Measurements from ENCODE around the gene KCNAB2.

The KCNAB2 gene

GRCh38 chr1:6144647-6145395, 99.1 kb downstream of the KCNAB2 start:
- TF ChIP-seq CTCF (IDR thresholded peaks at IDR 0.05; ENCODE audit: extremely low read depth, missing control alignments) = no peak
- DNase-seq (ENCODE audit: low spot score) = no peak

GRCh38 chr1:6145396-6145750, 99.7 kb downstream of the KCNAB2 start:
- no peak for DNase-seq (ENCODE audit: low spot score)
- no peak for TF ChIP-seq CTCF (IDR thresholded peaks at IDR 0.05; ENCODE audit: extremely low read depth, missing control alignments)

- no peak for TF ChIP-seq CTCF (IDR thresholded peaks at IDR 0.05; ENCODE audit: extremely low read depth, missing control alignments)
Observed at GRCh38 chr1:6145864-6146410, 100.2 kb downstream of the KCNAB2 start.

GRCh38 chr1:6148497-6149241, 103.0 kb downstream of the KCNAB2 start:
- DNase-seq (ENCODE audit: low spot score) = peak; percentile 88

More at GRCh38 chr1:6145864-6146410, 100.2 kb downstream of the KCNAB2 start:
- DNase-seq (ENCODE audit: low spot score) = no peak

GRCh38 chr1:6149597-6149996, 103.9 kb downstream of the KCNAB2 start:
- TF ChIP-seq CTCF (IDR thresholded peaks at IDR 0.05; ENCODE audit: extremely low read depth, missing control alignments) = no peak
- no peak for DNase-seq (ENCODE audit: low spot score)

More at GRCh38 chr1:6148497-6149241, 103.0 kb downstream of the KCNAB2 start:
- TF ChIP-seq CTCF (IDR thresholded peaks at IDR 0.05; ENCODE audit: extremely low read depth, missing control alignments) = no peak

GRCh38 chr1:6150006-6150938, 104.6 kb downstream of the KCNAB2 start:
- DNase-seq (ENCODE audit: low spot score) = no peak

More at GRCh38 chr1:6150006-6150938, 104.6 kb downstream of the KCNAB2 start:
- no peak for TF ChIP-seq CTCF (IDR thresholded peaks at IDR 0.05; ENCODE audit: extremely low read depth, missing control alignments)
